K562 (cell line): ENCODE measurements around the gene SAE1. TPM values are rescaled to one million over a fixed set of nuclear protein-coding genes. Genes with fewer than 3 reads are reported as not detected.

Experiments
- ARHGAP35 ChIP-seq: fragments of 450-650 bp; IDR thresholded peaks from 2 replicates; pipeline ENCODE4 v1.6.1; 2018; ENCODE audit not compliant: partially characterized antibody
- PHB2 ChIP-seq: fragments of 450-650 bp; IDR thresholded peaks from 2 replicates; pipeline ENCODE4 v1.6.1; 2017; ENCODE audit warnings: low read depth
- RBM39 ChIP-seq: fragments of 200-400 bp; formaldehyde crosslinking; optimal IDR thresholded peaks from 2 replicates; pipeline ENCODE3; 2018; ENCODE audit warnings: low read depth, low read length
- RCOR1 ChIP-seq, 2 experiments: IDR thresholded peaks; 2 replicates each; pipeline ENCODE4 v1.6.1; 2012; ENCODE audit warnings: low read depth in 2 of 2, low read length in 2 of 2, borderline replicate concordance in 1 of 2, improper control_type of control experiment in 1 of 2
- TRIM28 ChIP-seq: fragments of 450-650 bp; IDR thresholded peaks from 2 replicates; pipeline ENCODE4 v1.6.1; 2017
- YY1 ChIP-seq, 3 experiments: IDR thresholded peaks; 2 replicates each; pipeline ENCODE4 v1.6.1; 2011; ENCODE audit warnings: low read length in 2 of 3, mild to moderate bottlenecking in 2 of 3, moderate library complexity in 2 of 3, borderline replicate concordance in 1 of 3, control low read depth in 1 of 3, low read depth in 1 of 3; ENCODE audit not compliant: insufficient read depth in 3 of 3, insufficient replicate concordance in 2 of 3, control insufficient read depth in 1 of 3, insufficient read length in 1 of 3; ENCODE audit errors: extremely low read depth in 1 of 3
- ZNF431 ChIP-seq: sonication (generic); formaldehyde crosslinking; IDR thresholded peaks from 2 replicates; pipeline ENCODE4 v1.8.0; 2022; ENCODE audit warnings: mild to moderate bottlenecking, missing genetic modification reagents
- polyA plus RNA-seq, 8 experiments: library from polyadenylated mRNA; depleted of rRNA in 4 of 8; stranded (reverse) in 5 of 8; unstranded in 3 of 8; fragments of >200 nt; fragmentation: Nextera tagmentation in 2 of 8; fragmentation: Illumina TruSeq in 1 of 8; extraction: Ambion mirVana in 2 of 8; extraction: Trizol in 1 of 8; gene quantifications; 2 replicates each; pipeline versions ENCODE4 v1.2.1 to v1.2.3, GENCODE V29; 2011 to 2014; ENCODE audit warnings: inconsistent platforms in 1 of 8, missing spikeins in 1 of 8
- total RNA-seq, 7 experiments: library from RNA; depleted of rRNA in 6 of 7; stranded (reverse); fragments of >200 nt in 6 of 7; fragmentation: Illumina TruSeq in 2 of 7; extraction: Trizol in 2 of 7; gene quantifications; 2 replicates each; pipeline versions ENCODE4 v1.2.1 to v1.2.3, GENCODE V29; 2011 to 2021; ENCODE audit warnings: low replicate concordance in 1 of 7
- TF ChIP-seq, protein P1 (sequence below), 2 experiments: fragments of 450-650 bp; IDR thresholded peaks; 2 replicates each; pipeline ENCODE4 v1.6.1; 2016; ENCODE audit warnings: mild to moderate bottlenecking in 2 of 2, borderline replicate concordance in 1 of 2, low read depth in 1 of 2, moderate library complexity in 1 of 2
- TF ChIP-seq, protein P2 (sequence below), 2 experiments: IDR thresholded peaks; 2 replicates each; pipeline ENCODE4 v1.6.1; 2012; ENCODE audit warnings: improper control_type of control experiment in 2 of 2, low read depth in 2 of 2, low read length in 2 of 2, borderline replicate concordance in 1 of 2
- TF ChIP-seq, protein P3 (sequence below): sonication (generic); formaldehyde crosslinking; IDR thresholded peaks from 2 replicates; pipeline ENCODE4 v1.8.1; 2023; ENCODE audit warnings: mild to moderate bottlenecking, missing genetic modification reagents
- TF ChIP-seq, protein P4 (sequence below): fragments of 250-450 bp; sonication (Bioruptor Pico); IDR thresholded peaks from 2 replicates; pipeline ENCODE4 v1.5.0; 2020; ENCODE audit warnings: mild to moderate bottlenecking

The SAE1 gene
- total and polyA plus RNA-seq, 9 of the 15 experiments (the other 6 are each of a cell fraction or from before 2014, with no cell fraction given) = 82.8 to 299 (median 217) TPM

DNA sequence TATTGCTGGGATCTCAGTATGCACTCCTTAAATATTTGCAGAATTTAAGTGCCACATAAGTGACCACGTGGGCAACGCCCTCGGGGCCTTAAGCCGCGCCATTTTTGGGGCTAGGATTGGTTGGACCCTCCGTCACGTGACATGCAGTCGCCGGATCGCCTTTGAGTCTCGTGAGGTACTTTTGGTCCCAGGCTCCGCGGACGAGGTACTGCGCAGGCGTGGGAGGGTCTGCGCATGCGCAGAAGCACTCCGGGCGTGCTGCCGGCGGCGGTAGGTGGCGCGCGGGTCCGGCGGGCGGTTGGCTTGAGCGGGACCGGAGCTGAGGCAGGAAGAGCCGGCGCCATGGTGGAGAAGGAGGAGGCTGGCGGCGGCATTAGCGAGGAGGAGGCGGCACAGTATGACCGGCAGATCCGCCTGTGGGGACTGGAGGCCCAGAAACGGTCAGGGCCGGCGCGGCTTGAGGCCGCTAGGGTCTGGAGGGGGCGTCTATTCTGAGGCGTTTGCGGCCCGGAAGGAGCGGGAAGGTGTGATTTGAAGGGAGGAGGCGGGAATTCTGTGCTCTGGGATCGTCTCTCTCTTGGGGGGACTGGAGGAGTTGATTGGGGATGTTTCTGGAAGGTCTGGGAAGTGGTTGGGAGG is at the start of gene SAE1 (continued):
- TF ChIP-seq, protein P1, sequence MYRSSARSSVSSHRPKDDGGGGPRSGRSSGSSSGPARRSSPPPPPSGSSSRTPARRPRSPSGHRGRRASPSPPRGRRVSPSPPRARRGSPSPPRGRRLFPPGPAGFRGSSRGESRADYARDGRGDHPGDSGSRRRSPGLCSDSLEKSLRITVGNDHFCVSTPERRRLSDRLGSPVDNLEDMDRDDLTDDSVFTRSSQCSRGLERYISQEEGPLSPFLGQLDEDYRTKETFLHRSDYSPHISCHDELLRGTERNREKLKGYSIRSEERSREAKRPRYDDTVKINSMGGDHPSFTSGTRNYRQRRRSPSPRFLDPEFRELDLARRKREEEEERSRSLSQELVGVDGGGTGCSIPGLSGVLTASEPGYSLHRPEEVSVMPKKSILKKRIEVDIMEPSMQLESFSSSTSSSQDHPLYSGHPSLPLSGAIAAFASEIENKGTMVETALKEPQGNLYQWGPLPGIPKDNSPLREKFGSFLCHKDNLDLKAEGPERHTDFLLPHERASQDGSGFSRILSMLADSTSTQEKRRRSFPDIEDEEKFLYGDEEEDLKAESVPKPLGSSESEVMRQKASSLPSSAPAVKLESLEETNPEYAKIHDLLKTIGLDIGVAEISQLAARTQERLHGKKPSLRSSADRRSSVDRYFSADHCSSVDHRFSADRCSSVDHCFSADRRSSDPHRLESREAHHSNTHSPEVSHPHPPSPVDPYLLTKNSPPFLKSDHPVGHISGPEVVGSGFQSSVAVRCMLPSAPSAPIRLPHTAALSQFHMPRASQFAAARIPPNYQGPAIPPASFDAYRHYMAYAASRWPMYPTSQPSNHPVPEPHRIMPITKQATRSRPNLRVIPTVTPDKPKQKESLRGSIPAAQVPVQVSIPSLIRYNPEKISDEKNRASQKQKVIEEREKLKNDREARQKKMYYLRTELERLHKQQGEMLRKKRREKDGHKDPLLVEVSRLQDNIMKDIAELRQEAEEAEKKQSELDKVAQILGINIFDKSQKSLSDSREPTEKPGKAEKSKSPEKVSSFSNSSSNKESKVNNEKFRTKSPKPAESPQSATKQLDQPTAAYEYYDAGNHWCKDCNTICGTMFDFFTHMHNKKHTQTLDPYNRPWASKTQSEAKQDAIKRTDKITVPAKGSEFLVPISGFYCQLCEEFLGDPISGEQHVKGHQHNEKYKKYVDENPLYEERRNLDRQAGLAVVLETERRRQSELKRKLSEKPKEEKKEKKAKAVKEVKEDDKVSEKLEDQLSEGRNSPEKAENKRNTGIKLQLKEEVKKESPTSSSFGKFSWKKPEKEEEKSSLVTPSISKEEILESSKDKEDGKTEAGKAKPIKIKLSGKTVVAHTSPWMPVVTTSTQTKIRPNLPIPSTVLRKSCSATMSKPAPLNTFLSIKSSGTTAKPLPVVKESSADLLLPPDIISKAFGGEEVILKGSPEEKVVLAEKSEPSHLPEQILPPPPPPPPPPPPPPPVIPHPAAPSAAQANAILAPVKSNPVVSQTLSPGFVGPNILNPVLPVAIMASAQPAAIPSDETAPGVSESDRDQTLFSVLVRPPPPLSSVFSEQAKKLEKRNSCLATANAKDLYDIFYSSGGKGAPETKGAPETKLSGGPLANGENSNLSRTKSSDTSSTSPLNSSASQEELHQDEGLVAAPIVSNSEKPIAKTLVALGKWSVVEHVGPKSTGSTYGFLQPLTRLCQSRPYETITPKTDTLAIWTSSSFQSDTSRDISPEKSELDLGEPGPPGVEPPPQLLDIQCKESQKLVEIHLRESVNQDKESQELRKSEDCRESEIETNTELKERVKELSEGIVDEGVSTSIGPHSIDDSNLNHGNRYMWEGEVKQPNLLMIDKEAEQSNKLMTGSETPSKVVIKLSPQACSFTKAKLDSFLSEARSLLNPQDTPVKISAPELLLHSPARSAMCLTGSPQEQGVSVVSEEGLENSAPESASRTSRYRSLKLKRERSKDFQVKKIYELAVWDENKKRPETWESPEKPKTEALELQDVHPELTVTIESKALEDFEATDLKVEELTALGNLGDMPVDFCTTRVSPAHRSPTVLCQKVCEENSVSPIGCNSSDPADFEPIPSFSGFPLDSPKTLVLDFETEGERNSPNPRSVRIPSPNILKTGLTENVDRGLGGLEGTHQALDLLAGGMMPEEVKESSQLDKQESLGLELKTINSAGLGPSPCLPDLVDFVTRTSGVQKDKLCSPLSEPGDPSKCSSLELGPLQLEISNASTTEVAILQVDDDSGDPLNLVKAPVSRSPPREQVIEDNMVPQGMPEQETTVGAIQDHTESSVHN (IDR thresholded peaks at IDR 0.05; ENCODE audit: borderline replicate concordance in 1 of 2, low read depth in 1 of 2) = peak in 1 of 2 experiments; percentile 74; a peak in 1 of 4 replicates
- TF ChIP-seq, protein P2, sequence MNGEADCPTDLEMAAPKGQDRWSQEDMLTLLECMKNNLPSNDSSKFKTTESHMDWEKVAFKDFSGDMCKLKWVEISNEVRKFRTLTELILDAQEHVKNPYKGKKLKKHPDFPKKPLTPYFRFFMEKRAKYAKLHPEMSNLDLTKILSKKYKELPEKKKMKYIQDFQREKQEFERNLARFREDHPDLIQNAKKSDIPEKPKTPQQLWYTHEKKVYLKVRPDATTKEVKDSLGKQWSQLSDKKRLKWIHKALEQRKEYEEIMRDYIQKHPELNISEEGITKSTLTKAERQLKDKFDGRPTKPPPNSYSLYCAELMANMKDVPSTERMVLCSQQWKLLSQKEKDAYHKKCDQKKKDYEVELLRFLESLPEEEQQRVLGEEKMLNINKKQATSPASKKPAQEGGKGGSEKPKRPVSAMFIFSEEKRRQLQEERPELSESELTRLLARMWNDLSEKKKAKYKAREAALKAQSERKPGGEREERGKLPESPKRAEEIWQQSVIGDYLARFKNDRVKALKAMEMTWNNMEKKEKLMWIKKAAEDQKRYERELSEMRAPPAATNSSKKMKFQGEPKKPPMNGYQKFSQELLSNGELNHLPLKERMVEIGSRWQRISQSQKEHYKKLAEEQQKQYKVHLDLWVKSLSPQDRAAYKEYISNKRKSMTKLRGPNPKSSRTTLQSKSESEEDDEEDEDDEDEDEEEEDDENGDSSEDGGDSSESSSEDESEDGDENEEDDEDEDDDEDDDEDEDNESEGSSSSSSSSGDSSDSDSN (IDR thresholded peaks at IDR 0.05; ENCODE audit: borderline replicate concordance in 1 of 2, low read depth in 2 of 2, low read length in 2 of 2) = peak; percentile 69 to 78; a peak in 3 of 4 replicates
- TF ChIP-seq, protein P3, sequence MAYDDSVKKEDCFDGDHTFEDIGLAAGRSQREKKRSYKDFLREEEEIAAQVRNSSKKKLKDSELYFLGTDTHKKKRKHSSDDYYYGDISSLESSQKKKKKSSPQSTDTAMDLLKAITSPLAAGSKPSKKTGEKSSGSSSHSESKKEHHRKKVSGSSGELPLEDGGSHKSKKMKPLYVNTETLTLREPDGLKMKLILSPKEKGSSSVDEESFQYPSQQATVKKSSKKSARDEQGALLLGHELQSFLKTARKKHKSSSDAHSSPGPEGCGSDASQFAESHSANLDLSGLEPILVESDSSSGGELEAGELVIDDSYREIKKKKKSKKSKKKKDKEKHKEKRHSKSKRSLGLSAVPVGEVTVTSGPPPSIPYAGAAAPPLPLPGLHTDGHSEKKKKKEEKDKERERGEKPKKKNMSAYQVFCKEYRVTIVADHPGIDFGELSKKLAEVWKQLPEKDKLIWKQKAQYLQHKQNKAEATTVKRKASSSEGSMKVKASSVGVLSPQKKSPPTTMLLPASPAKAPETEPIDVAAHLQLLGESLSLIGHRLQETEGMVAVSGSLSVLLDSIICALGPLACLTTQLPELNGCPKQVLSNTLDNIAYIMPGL (CRISPR knock-in tag) = peak; percentile 95
- TF ChIP-seq YY1 (IDR thresholded peaks at IDR 0.05; ENCODE audit: borderline replicate concordance in 1 of 3, control insufficient read depth in 1 of 3, extremely low read depth in 1 of 3, insufficient read depth in 3 of 3, insufficient read length in 1 of 3, insufficient replicate concordance in 2 of 3, low read depth in 1 of 3, low read length in 2 of 3) (peak; percentile 44 to 93 (median 89)), RCOR1 (IDR thresholded peaks at IDR 0.05; ENCODE audit: borderline replicate concordance in 1 of 2, low read depth in 2 of 2, low read length in 2 of 2) (0 out of 4 replicates have a peak, but pooled peaks of 1 of the 2 experiments have one; percentile 15), ZNF431 (CRISPR knock-in tag) (peak; percentile 74; the same call in 1 of the 2 replicates), TRIM28 (no peak; the same call in none of the 2 replicates), ARHGAP35 (peak; percentile 21), PHB2 (no peak), RBM39 (no peak)
- TF ChIP-seq, protein P4, sequence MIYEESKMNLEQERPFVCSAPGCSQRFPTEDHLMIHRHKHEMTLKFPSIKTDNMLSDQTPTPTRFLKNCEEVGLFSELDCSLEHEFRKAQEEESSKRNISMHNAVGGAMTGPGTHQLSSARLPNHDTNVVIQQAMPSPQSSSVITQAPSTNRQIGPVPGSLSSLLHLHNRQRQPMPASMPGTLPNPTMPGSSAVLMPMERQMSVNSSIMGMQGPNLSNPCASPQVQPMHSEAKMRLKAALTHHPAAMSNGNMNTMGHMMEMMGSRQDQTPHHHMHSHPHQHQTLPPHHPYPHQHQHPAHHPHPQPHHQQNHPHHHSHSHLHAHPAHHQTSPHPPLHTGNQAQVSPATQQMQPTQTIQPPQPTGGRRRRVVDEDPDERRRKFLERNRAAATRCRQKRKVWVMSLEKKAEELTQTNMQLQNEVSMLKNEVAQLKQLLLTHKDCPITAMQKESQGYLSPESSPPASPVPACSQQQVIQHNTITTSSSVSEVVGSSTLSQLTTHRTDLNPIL = no peak
